Panc1 (cell line): Measurements from ENCODE around the gene DCAF6. TPM values are rescaled to one million over a fixed set of nuclear protein-coding genes. Genes with fewer than 3 reads are reported as not detected.

Source experiments
- ATAC-seq: fragments of 200-7000 bp; cut with Tn5 transposase; 2 replicates; pipeline ENCODE4 v1.9.1; 2020; ENCODE audit warnings: mild to moderate bottlenecking, moderate library complexity
- BruUV-seq: library from RNA; stranded (reverse); fragments of 400-500 nt; replicated peaks from 2 replicates; lab custom pipeline; 2021; lab: Mats Ljungman, UMichigan
- CTCF ChIA-PET: fragments of 300-600 bp; sonication (Branson Sonifier 250); formaldehyde crosslinking; loops from one replicate; lab custom pipeline; 2022; ENCODE audit warnings: antibody characterized with exemption; lab: Charles Lee
- POLR2A ChIA-PET: fragments of 300-600 bp; sonication (Branson Sonifier 250); formaldehyde crosslinking; loops from one replicate; lab custom pipeline; 2022; ENCODE audit warnings: antibody characterized with exemption; lab: Charles Lee
- DNase-seq: peaks from one replicate; pipeline ENCODE4 v3.0.0-alpha.2; 2010; ENCODE audit warnings: low read depth, low spot score
- H3K27ac ChIP-seq: 2 replicates; pipeline ENCODE4 v1.5.1; 2011; ENCODE audit warnings: mild to moderate bottlenecking, low read length, inconsistent platforms
- H3K27me3 ChIP-seq: fragments of 200-500 bp; sonication (Bioruptor generic); 2 replicates; pipeline ENCODE4 v1.6.0; 2014; ENCODE audit warnings: low read length, inconsistent platforms; ENCODE audit not compliant: control insufficient read depth, insufficient read depth
- H3K36me3 ChIP-seq: fragments of 200-500 bp; sonication (Bioruptor generic); 2 replicates; pipeline ENCODE4 v1.5.1; 2014; ENCODE audit warnings: inconsistent platforms, mild to moderate bottlenecking, low read length, moderate library complexity; ENCODE audit not compliant: control insufficient read depth, insufficient read depth
- H3K4me1 ChIP-seq: 2 replicates; pipeline ENCODE4 v1.5.1; 2011; ENCODE audit warnings: inconsistent platforms, mild to moderate bottlenecking, low read length, moderate library complexity; ENCODE audit not compliant: control insufficient read depth, insufficient read depth
- H3K4me3 ChIP-seq, 2 experiments: 2 replicates each; pipeline ENCODE4 v1.5.1; 2011 to 2012; ENCODE audit warnings: low read depth in 2 of 2, low read length in 2 of 2, mild to moderate bottlenecking in 2 of 2, inconsistent platforms in 1 of 2, moderate library complexity in 1 of 2
- H3K9me3 ChIP-seq: fragments of 200-500 bp; sonication (Bioruptor generic); 2 replicates; pipeline ENCODE4 v1.5.1; 2014; ENCODE audit warnings: low read depth, mild to moderate bottlenecking, inconsistent platforms, low read length, moderate library complexity; ENCODE audit not compliant: control insufficient read depth, insufficient read depth
- POLR2AphosphoS5 ChIP-seq: IDR thresholded peaks from 2 replicates; pipeline ENCODE4 v1.6.1; 2012; ENCODE audit warnings: mild to moderate bottlenecking, low read depth, low read length, moderate library complexity
- SIN3A ChIP-seq: IDR thresholded peaks from 2 replicates; pipeline ENCODE4 v1.6.1; 2012; ENCODE audit warnings: low read depth, mild to moderate bottlenecking, low read length, moderate library complexity, borderline replicate concordance; ENCODE audit not compliant: insufficient read depth
- TCF7L2 ChIP-seq: IDR thresholded peaks from 2 replicates; pipeline ENCODE4 v1.6.1; 2011; ENCODE audit warnings: mild to moderate bottlenecking, low read depth, low read length, inconsistent platforms
- in situ Hi-C: cut with HindIII; loops from 2 replicates; pipeline ENCODE4 v1.10.0; 2016; ENCODE audit warnings: low sequenced_read_pairs, low pct_unique_long_range_greater_than_20kb
- intact Hi-C: fragments of 100-400 bp; cut with micrococcal nuclease; formaldehyde crosslinking; loops from one replicate; pipeline ENCODE4 v1.10.0; 2022; ENCODE audit not compliant: unreplicated experiment
- total RNA-seq: library from RNA; stranded (reverse); gene quantifications from one replicate; pipeline ENCODE4 v1.2.1, GENCODE V29; 2021; ENCODE audit not compliant: unreplicated experiment
- TF ChIP-seq, protein P1 (sequence below), 2 experiments: IDR thresholded peaks; 2 replicates each; pipeline ENCODE4 v1.6.1; 2011 to 2012; ENCODE audit warnings: low read depth in 2 of 2, control low read depth in 1 of 2, low read length in 1 of 2, mild to moderate bottlenecking in 1 of 2, moderate library complexity in 1 of 2; ENCODE audit not compliant: insufficient read depth in 1 of 2
- TF ChIP-seq, protein P2 (sequence below): fragments of 450-650 bp; IDR thresholded peaks from 2 replicates; pipeline ENCODE4 v1.5.1; 2017; ENCODE audit warnings: mild to moderate bottlenecking

The DCAF6 gene
- total RNA-seq, 1 experiment from 2014 or later: 67.7 TPM

DNA sequence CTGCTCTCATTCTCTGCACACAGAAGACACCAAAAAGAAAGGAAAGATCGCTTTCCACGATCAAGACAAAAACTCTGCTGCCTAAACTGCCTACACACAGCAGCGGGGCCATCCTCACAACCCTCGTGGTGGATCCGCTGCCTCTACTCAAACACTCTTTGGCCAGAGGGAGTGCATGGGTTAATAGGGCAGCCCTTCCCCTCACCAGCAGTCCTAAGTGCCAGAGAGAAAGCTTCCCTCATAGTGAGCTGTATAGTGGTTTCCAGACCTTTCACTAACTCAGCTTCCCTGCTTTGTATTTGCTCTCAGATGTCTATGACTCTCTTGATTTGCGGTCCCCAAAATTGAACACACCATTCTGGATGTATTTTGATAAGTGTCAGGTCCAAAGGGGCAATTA, 169.4 kb downstream of the DCAF6 start:
- ATAC-seq: no peak

DNA sequence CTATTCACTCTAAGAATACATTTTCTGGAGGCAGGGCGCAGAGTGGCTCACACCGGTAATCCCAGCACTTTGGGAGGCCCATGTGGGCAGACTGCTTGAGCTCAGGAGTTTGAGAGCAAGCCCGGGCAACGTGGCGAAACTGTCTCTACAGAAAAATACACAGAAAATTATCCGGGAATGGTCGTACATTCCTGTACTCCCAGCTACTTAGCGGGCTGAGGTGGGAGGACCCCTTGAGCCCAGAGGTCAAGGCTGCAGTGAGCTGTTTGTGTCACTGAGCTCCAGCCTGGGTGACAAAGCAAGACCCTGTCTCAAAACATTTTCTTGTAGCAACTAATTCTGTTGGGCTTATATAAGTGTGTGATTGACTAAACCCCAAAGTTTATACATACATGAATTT, 169.8 kb downstream of the DCAF6 start:
- Histone ChIP-seq H3K9me3 (no peaks in the 10 kb centered on the region), H3K27ac (no peak overlapping the region), H3K4me1 (no peaks in the 10 kb centered on the region), H3K4me3 (no peak overlapping the region), H3K36me3 (no peaks in the 10 kb centered on the region), H3K27me3 (0 out of 2 replicates have a peak, but pooled peaks cover 2% of the 10 kb centered on the region)
- intact Hi-C loops: no loop called here
- CTCF ChIA-PET: no interaction called here
- BruUV-seq: no TSS peak
- ATAC-seq: no peak
- POLR2A ChIA-PET: no interaction called here
- in situ Hi-C loops: no loop called here
- no peak for DNase-seq
- TF ChIP-seq, protein P1, sequence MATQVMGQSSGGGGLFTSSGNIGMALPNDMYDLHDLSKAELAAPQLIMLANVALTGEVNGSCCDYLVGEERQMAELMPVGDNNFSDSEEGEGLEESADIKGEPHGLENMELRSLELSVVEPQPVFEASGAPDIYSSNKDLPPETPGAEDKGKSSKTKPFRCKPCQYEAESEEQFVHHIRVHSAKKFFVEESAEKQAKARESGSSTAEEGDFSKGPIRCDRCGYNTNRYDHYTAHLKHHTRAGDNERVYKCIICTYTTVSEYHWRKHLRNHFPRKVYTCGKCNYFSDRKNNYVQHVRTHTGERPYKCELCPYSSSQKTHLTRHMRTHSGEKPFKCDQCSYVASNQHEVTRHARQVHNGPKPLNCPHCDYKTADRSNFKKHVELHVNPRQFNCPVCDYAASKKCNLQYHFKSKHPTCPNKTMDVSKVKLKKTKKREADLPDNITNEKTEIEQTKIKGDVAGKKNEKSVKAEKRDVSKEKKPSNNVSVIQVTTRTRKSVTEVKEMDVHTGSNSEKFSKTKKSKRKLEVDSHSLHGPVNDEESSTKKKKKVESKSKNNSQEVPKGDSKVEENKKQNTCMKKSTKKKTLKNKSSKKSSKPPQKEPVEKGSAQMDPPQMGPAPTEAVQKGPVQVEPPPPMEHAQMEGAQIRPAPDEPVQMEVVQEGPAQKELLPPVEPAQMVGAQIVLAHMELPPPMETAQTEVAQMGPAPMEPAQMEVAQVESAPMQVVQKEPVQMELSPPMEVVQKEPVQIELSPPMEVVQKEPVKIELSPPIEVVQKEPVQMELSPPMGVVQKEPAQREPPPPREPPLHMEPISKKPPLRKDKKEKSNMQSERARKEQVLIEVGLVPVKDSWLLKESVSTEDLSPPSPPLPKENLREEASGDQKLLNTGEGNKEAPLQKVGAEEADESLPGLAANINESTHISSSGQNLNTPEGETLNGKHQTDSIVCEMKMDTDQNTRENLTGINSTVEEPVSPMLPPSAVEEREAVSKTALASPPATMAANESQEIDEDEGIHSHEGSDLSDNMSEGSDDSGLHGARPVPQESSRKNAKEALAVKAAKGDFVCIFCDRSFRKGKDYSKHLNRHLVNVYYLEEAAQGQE (IDR thresholded peaks at IDR 0.05; ENCODE audit: insufficient read depth in 1 of 2, low read depth in 2 of 2, low read length in 1 of 2): no peak

More for the DNA sequence above, 169.4 kb downstream of the DCAF6 start:
- Histone ChIP-seq H3K27ac (no peak overlapping the region), H3K9me3 (no peaks in the 10 kb centered on the region), H3K27me3 (0 out of 2 replicates have a peak, but pooled peaks cover 2% of the 10 kb centered on the region), H3K4me3 (no peak overlapping the region), H3K4me1 (no peaks in the 10 kb centered on the region), H3K36me3 (no peaks in the 10 kb centered on the region)
- in situ Hi-C loops: no loop called here
- ChIA-PET POLR2A (no interaction called here), CTCF (no interaction called here)
- BruUV-seq: no TSS peak
- intact Hi-C loops: no loop called here
- DNase-seq: no peak
- TF ChIP-seq POLR2AphosphoS5 (no peak), SIN3A (no peak)
- TF ChIP-seq, protein P2, sequence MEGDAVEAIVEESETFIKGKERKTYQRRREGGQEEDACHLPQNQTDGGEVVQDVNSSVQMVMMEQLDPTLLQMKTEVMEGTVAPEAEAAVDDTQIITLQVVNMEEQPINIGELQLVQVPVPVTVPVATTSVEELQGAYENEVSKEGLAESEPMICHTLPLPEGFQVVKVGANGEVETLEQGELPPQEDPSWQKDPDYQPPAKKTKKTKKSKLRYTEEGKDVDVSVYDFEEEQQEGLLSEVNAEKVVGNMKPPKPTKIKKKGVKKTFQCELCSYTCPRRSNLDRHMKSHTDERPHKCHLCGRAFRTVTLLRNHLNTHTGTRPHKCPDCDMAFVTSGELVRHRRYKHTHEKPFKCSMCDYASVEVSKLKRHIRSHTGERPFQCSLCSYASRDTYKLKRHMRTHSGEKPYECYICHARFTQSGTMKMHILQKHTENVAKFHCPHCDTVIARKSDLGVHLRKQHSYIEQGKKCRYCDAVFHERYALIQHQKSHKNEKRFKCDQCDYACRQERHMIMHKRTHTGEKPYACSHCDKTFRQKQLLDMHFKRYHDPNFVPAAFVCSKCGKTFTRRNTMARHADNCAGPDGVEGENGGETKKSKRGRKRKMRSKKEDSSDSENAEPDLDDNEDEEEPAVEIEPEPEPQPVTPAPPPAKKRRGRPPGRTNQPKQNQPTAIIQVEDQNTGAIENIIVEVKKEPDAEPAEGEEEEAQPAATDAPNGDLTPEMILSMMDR: no peak

DNA sequence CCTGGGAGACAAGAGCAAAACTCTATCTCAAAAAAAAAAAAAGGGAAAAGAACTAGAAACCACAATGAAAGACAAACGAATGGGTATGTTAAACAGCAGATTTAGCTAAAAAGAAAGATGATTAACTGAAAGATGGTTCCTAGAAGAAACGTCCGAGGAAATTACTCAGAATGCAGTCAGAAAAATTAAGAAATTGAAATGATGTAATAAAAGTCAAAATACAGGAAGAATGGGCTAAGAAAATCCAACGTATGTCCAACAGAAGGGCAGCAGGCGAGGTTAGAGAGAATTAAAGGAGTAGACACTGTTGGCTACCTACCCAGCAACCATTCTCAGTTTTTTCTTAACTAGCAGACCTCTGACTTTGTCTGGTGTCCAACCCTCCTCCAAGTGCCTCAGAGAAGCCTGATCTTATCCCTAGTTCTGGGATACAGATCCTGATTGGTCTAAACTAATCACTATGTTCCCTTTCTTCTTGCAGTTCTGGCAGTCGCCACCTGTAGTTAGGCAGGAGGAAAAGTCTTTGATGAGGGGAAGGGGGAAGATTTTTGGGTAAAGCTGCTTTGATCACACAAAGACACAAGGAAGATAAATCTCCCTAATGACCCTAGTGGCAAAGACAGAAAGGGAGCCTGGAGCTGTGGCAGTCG, 174.5 kb downstream of the DCAF6 start:
- Histone ChIP-seq H3K4me1 (no peaks in the 10 kb centered on the region), H3K27me3 (0 out of 2 replicates have a peak, but pooled peaks cover 2% of the 10 kb centered on the region), H3K4me3 (no peak overlapping the region), H3K36me3 (no peaks in the 10 kb centered on the region), H3K9me3 (no peaks in the 10 kb centered on the region), H3K27ac (no peak overlapping the region)
- ATAC-seq (no peak), DNase-seq (no peak)
- ChIA-PET CTCF (interaction anchor here (0.6 to 0.7 kb wide), 3 partner anchors 14 to 1200 kb away, joined by 3 to 6 read pairs (median 5); no protein-coding TSS in a partner anchor), POLR2A (interaction anchor here (0.6 to 0.7 kb wide), 2 partner anchors 51 to 97 kb away, joined by 4 to 12 read pairs; no protein-coding TSS in a partner anchor)
- intact Hi-C loops: no loop called here
- in situ Hi-C loops: no loop called here
- no peak for TF ChIP-seq POLR2AphosphoS5
- TF ChIP-seq TCF7L2: no peak
- TF ChIP-seq, protein P2: no peak
- TF ChIP-seq, protein P1 (IDR thresholded peaks at IDR 0.05; ENCODE audit: insufficient read depth in 1 of 2, low read depth in 2 of 2, low read length in 1 of 2): no peak
- TF ChIP-seq SIN3A: no peak
- no TSS peak for BruUV-seq
